GM18519 (cell line): Measurements from ENCODE around the gene TTC9B.
"Not testable (repeated sequence)": the region's sequence is repeated elsewhere in the genome, so short reads cannot be mapped to it uniquely, and the experiment has no call there.

Experiments used
- ATAC-seq: cut with Tn5 transposase; IDR thresholded peaks from one replicate; pipeline ENCODE4 v1.9.1; 2021; ENCODE audit warnings: mild to moderate bottlenecking, moderate library complexity; ENCODE audit not compliant: unreplicated experiment, low FRiP score

Gene TTC9B

GRCh38 chr19:40234429-40235237, 16.4 kb upstream of the TTC9B start:
- ATAC-seq = no peak

GRCh38 chr19:40233811-40234389, 15.7 kb upstream of the TTC9B start:
- ATAC-seq = no peak

- no peak for ATAC-seq
Observed at GRCh38 chr19:40232949-40233810, 15.0 kb upstream of the TTC9B start.

GRCh38 chr19:40232479-40232878, 14.3 kb upstream of the TTC9B start:
- no peak for ATAC-seq

GRCh38 chr19:40231544-40232424, 13.6 kb upstream of the TTC9B start:
- no peak for ATAC-seq

DNA sequence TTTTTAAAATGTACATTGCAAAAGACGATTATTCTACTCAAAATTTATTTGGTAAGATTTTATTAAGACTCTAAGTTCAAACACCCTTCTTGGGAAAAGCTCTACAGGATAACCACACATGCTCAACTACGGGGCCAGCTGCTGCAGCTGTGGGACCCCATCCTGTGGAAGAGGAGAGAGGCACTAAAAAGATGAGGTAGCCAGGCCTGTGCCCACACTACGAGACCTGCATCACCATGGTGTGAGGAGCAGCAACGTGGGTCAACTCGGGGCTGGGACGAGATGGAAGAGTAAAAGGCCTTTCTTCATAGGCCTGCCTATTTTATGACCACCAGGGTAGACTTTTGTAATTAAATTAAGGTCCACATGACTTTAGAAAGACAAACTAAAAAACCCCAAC, 12.9 kb upstream of the TTC9B start:
- ATAC-seq = no peak

GRCh38 chr19:40229926-40230417, 11.8 kb upstream of the TTC9B start:
- ATAC-seq = no peak

GRCh38 chr19:40229484-40229883, 11.3 kb upstream of the TTC9B start:
- ATAC-seq = no peak

DNA sequence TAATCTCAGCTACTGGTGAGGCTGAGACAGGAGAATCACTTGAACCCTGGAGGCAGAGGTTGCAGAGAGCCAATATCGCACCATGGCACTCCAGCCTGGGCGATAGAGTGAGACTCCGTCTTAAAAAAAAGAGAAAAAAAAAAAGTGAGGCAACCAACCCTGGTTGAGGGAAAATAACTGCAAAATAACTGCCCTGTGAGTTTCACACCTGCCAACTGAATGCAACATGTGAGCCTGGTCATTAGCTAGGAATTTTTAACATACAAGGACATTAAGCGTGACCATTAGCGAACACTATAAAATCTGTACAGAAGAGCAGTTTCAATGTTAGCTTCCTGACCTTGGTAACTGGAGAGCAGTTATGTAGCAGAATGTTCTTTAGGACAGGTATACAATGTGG, 10.7 kb upstream of the TTC9B start:
- no peak for ATAC-seq

DNA sequence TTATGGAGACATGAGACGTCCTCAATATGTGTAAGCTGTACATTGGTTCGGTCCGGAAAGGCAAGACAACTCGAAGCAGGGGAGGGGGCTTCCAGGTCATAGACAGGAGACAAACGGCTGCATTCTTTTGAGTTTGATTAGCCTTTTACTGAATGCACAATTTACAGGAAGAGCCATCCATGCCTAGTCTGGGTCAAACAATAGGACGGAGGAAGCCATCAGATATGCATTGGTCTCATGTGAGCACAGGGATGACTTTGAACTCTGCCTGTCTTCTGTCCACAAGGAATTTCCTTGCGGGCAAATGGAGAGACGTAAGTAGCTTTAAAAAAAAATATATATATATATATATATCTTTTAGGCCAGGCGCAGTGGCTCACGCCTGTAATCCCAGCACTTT, 10.2 kb upstream of the TTC9B start:
- ATAC-seq = no peak

DNA sequence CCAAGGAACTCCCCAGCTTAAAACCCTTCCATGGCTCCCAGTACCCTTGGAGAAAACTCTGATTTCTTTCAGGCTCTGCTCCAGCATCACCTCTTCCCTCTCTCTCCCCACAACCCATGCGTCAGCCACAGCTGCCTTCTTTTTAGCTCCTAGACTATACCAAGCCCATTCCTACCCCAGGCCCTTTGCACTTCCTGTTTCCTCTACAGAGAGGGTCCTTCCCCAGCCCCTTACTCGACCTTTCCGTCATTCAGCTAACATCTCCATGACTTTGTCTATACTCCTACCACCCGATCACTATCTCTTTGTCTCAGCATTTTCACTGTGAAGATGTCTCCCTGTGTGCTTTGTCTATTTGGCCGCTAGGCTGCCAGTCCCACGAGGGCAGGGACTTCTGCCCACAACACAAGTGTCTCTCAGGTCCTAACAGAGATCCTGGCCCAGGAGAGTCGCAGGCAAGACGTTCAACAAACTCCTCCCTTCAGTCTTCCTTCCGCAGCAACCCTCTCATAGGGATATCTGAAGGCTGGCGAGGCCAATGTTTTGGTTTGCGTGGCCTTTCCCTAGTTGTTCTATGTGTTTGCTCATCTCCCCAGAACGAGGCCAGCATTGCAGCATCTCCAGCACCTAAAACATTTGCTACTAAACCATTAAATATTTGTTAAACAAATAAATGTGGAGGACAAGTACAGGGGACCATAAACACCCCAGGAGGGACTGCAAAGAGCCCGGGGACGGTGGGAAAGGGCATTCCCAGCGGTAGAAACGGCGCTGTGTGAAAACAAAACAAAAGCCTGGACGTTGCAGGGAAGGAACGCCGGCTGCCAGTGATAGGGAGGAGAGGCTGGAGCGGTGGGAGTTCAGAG, 7.5 kb upstream of the TTC9B start:
- no peak for ATAC-seq

DNA sequence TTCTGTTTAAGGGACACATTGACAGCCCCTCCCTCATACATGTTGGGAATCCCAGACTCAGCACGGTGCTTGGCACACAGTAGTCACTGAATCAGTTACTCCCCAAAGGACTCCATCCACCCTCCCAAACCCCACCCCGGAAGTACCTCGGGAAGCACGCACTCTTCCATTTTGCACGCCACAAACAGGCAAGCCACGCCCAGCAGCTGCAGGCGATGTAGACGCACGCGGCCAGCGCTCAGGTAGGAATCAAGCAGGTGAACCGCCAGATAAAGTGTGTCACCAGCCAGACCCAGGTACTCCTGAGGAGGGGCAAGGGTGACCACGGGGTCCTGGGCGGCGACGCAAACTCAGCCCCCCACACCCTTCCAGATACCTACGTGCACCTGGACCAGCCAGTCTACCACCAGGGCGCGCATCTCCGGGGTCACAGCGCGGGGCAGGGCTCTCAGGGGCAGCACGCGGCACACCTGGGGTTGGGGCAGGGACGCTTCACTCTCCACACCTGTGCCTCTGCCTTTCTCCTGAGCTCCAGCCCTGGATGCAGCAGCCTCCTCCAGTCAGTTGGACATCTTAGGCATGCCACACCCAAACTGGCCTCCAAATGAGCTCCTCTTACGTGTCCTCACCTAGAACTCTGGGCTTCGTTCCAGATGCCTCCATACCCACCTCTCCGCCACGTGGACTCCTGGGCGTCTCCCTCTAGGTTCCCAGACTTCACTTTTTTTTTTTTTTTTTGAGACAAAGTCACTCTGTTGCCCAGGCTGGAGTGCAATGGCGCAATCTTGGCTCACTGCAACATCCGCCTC, 6.4 kb upstream of the TTC9B start:
- no peak for ATAC-seq

DNA sequence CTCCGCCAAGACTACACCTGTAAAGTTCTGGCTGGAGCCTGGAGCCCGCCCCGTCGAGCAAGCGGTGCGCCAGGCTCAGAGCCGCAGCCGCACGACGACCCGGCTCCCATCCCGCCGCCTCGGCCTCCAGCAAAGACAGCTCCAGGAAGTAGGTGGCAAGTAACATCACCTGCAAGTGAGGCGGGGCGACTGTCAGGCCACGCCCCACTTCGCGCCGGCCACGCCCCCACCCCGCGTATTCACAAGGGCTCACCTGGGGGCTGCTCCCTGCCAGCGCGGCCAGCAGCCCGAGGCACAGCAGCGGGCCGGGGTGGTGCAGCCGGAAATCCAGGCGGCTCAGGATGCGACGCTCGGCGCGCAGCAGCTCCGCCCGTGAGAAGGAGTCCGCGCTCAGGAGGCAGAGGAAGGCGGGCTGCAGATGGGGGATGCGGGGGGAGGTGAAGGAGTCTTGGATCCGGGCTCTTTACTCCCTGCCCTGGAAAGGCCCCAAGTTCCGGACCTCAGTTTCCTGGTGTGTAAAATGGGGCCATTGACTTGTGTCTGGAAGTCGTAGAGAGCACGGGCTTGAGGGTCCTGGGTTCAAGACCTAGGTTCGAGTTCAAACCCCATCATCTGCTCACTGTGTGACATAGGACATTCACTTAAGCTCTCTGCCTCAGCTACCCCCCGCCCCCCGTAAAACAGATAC, 5.1 kb upstream of the TTC9B start:
- no peak for ATAC-seq

DNA sequence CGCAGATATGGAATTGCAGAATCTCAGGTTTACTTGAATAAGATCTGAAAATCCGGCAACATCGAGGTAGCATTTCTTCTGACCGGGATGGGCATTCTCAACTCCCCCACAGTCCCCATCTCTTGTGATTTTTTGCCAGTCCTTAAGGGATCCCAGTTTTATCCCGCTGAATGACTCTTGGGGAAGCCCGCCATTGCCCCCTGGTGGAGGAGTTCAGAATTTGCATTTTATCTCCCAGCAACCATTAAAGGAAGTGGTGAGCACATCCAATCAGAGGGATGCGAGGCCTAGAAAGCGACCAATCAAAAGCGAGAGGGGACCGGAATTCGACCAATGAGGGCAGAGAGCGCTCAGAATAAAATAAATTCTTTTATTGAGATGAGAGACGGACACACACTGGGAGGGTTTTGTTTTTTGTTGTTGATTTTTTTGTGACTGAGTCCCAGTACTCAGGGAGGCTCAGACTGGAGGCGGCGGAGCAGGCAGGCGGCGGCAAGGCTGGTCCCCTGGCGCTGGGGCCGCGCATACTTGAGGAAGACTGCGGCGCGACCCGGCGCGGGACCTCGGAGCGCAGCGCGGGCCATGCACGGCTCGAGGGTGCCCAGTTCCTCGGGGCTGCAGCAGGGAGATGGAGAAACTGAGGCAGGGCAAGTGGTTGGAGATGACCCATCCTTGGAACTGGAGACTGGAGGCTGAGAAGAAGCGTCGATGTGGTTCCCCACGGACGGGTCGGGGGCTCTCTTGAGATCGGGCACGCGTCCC, 3.9 kb upstream of the TTC9B start:
- ATAC-seq = no peak

GRCh38 chr19:40220674-40221073, 2.5 kb upstream of the TTC9B start:
- no peak for ATAC-seq

DNA sequence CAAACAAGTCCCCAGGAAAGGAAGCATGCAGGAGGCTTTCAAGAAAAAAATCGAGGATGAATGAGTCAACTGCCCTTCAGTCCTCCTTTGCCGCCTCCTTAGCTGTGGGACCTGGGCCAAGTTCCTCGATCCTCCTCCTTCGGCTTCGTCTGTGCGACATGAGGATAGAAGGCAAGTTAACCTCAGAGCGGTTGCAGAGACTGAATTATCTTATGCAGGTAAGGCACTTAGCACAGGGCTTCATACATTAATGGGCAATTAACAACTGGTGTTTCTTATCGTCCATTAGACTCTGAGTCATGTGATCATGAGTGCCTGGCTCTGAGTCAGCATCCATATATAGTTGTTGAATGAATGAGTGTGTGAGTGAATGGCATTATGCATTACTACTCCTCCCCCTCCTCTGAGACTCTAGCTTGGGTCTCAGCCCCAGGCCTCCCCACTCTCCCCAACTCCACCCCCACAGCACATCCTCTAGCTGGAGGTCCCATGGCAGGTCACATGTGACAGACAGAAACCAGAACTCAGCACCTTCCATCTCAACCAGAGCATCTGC, 1.6 kb upstream of the TTC9B start:
- no peak for ATAC-seq

- not testable (repeated sequence) for ATAC-seq
Observed at GRCh38 chr19:40219029-40219428, 845 bp upstream of the TTC9B start.
